Measurements from ENCODE around the gene CCDC88B.

CCDC88B gene

GRCh38 chr11:64351136-64351631, 11.2 kb downstream of the CCDC88B start:
- no peak overlapping the region for H3K9ac ChIP-seq (ENCODE audit: low read depth, low read length)
- H3K4me1 ChIP-seq (ENCODE audit: control insufficient read depth, insufficient read depth, low read length) = peaks cover 4% of the 10 kb centered on the region

GRCh38 chr11:64352099-64352994, 12.3 kb downstream of the CCDC88B start:
- peaks cover 9% of the 10 kb centered on the region for H3K4me1 ChIP-seq (ENCODE audit: control insufficient read depth, insufficient read depth, low read length)
- H3K9me3 ChIP-seq (ENCODE audit: control insufficient read depth, insufficient read depth, low read length) = no peaks in the 10 kb centered on the region
- no peak overlapping the region for H3K27ac ChIP-seq (ENCODE audit: low read depth, low read length)
- H3K27me3 ChIP-seq (ENCODE audit: control insufficient read depth, insufficient read depth, low read length) = no peaks in the 10 kb centered on the region
- no peaks in the 10 kb centered on the region for H3K36me3 ChIP-seq (ENCODE audit: control insufficient read depth, insufficient read depth, low read length)
- no peak overlapping the region for H3K4me3 ChIP-seq (ENCODE audit: low read depth, low read length)
- H3K9ac ChIP-seq (ENCODE audit: low read depth, low read length) = no peak overlapping the region

More at GRCh38 chr11:64351136-64351631, 11.2 kb downstream of the CCDC88B start:
- Histone ChIP-seq H3K27ac (ENCODE audit: low read depth, low read length) (no peak overlapping the region), H3K27me3 (ENCODE audit: control insufficient read depth, insufficient read depth, low read length) (no peaks in the 10 kb centered on the region), H3K36me3 (ENCODE audit: control insufficient read depth, insufficient read depth, low read length) (no peaks in the 10 kb centered on the region), H3K4me3 (ENCODE audit: low read depth, low read length) (no peak overlapping the region), H3K9me3 (ENCODE audit: control insufficient read depth, insufficient read depth, low read length) (no peaks in the 10 kb centered on the region)

- Histone ChIP-seq H3K27ac (ENCODE audit: low read depth, low read length) (no peak overlapping the region), H3K4me1 (ENCODE audit: control insufficient read depth, insufficient read depth, low read length) (peaks cover 13% of the 10 kb centered on the region), H3K27me3 (ENCODE audit: control insufficient read depth, insufficient read depth, low read length) (no peaks in the 10 kb centered on the region), H3K9me3 (ENCODE audit: control insufficient read depth, insufficient read depth, low read length) (no peaks in the 10 kb centered on the region), H3K9ac (ENCODE audit: low read depth, low read length) (no peak overlapping the region), H3K36me3 (ENCODE audit: control insufficient read depth, insufficient read depth, low read length) (no peaks in the 10 kb centered on the region), H3K4me3 (ENCODE audit: low read depth, low read length) (no peak overlapping the region)
Observed at GRCh38 chr11:64352995-64353714, 13.2 kb downstream of the CCDC88B start.

GRCh38 chr11:64353715-64354506, 13.9 kb downstream of the CCDC88B start:
- peaks cover 18% of the 10 kb centered on the region for H3K4me1 ChIP-seq (ENCODE audit: control insufficient read depth, insufficient read depth, low read length)
- H3K27ac ChIP-seq (ENCODE audit: low read depth, low read length) = no peak overlapping the region
- no peak overlapping the region for H3K9ac ChIP-seq (ENCODE audit: low read depth, low read length)
- H3K4me3 ChIP-seq (ENCODE audit: low read depth, low read length) = no peak overlapping the region
- H3K27me3 ChIP-seq (ENCODE audit: control insufficient read depth, insufficient read depth, low read length) = no peaks in the 10 kb centered on the region
- no peaks in the 10 kb centered on the region for H3K9me3 ChIP-seq (ENCODE audit: control insufficient read depth, insufficient read depth, low read length)
- H3K36me3 ChIP-seq (ENCODE audit: control insufficient read depth, insufficient read depth, low read length) = no peaks in the 10 kb centered on the region

- Histone ChIP-seq H3K4me1 (ENCODE audit: control insufficient read depth, insufficient read depth, low read length) (peaks cover 21% of the 10 kb centered on the region), H3K4me3 (ENCODE audit: low read depth, low read length) (peak overlapping the region; percentile 30; the same call in 1 of the 2 replicates), H3K27ac (ENCODE audit: low read depth, low read length) (peak overlapping the region; percentile 63), H3K27me3 (ENCODE audit: control insufficient read depth, insufficient read depth, low read length) (no peaks in the 10 kb centered on the region), H3K36me3 (ENCODE audit: control insufficient read depth, insufficient read depth, low read length) (no peaks in the 10 kb centered on the region), H3K9me3 (ENCODE audit: control insufficient read depth, insufficient read depth, low read length) (no peaks in the 10 kb centered on the region), H3K9ac (ENCODE audit: low read depth, low read length) (peak overlapping the region; percentile 27; the same call in 1 of the 2 replicates)
Observed at GRCh38 chr11:64355078-64355940, 15.3 kb downstream of the CCDC88B start.

GRCh38 chr11:64356498-64357411, 16.8 kb downstream of the CCDC88B start:
- Histone ChIP-seq H3K9ac (ENCODE audit: low read depth, low read length) (no peak overlapping the region), H3K36me3 (ENCODE audit: control insufficient read depth, insufficient read depth, low read length) (peaks cover 12% of the 10 kb centered on the region), H3K9me3 (ENCODE audit: control insufficient read depth, insufficient read depth, low read length) (no peaks in the 10 kb centered on the region), H3K27ac (ENCODE audit: low read depth, low read length) (no peak overlapping the region), H3K4me3 (ENCODE audit: low read depth, low read length) (no peak overlapping the region), H3K4me1 (ENCODE audit: control insufficient read depth, insufficient read depth, low read length) (peaks cover 21% of the 10 kb centered on the region), H3K27me3 (ENCODE audit: control insufficient read depth, insufficient read depth, low read length) (no peaks in the 10 kb centered on the region)

GRCh38 chr11:64357446-64357845, 17.4 kb downstream of the CCDC88B start:
- Histone ChIP-seq H3K9me3 (ENCODE audit: control insufficient read depth, insufficient read depth, low read length) (no peaks in the 10 kb centered on the region), H3K4me3 (ENCODE audit: low read depth, low read length) (no peak overlapping the region), H3K27me3 (ENCODE audit: control insufficient read depth, insufficient read depth, low read length) (no peaks in the 10 kb centered on the region), H3K9ac (ENCODE audit: low read depth, low read length) (no peak overlapping the region), H3K36me3 (ENCODE audit: control insufficient read depth, insufficient read depth, low read length) (peaks cover 18% of the 10 kb centered on the region), H3K27ac (ENCODE audit: low read depth, low read length) (no peak overlapping the region), H3K4me1 (ENCODE audit: control insufficient read depth, insufficient read depth, low read length) (peaks cover 21% of the 10 kb centered on the region)

GRCh38 chr11:64357904-64358535, 18.0 kb downstream of the CCDC88B start:
- Histone ChIP-seq H3K27me3 (ENCODE audit: control insufficient read depth, insufficient read depth, low read length) (no peaks in the 10 kb centered on the region), H3K4me1 (ENCODE audit: control insufficient read depth, insufficient read depth, low read length) (peaks cover 21% of the 10 kb centered on the region), H3K36me3 (ENCODE audit: control insufficient read depth, insufficient read depth, low read length) (peaks cover 22% of the 10 kb centered on the region), H3K9me3 (ENCODE audit: control insufficient read depth, insufficient read depth, low read length) (no peaks in the 10 kb centered on the region), H3K27ac (ENCODE audit: low read depth, low read length) (no peak overlapping the region), H3K4me3 (ENCODE audit: low read depth, low read length) (no peak overlapping the region), H3K9ac (ENCODE audit: low read depth, low read length) (no peak overlapping the region)

GRCh38 chr11:64358536-64358906, 18.5 kb downstream of the CCDC88B start:
- Histone ChIP-seq H3K9me3 (ENCODE audit: control insufficient read depth, insufficient read depth, low read length) (no peaks in the 10 kb centered on the region), H3K27me3 (ENCODE audit: control insufficient read depth, insufficient read depth, low read length) (no peaks in the 10 kb centered on the region), H3K9ac (ENCODE audit: low read depth, low read length) (no peak overlapping the region), H3K27ac (ENCODE audit: low read depth, low read length) (peak overlapping the region; percentile 57), H3K4me3 (ENCODE audit: low read depth, low read length) (peak overlapping the region; percentile 81), H3K4me1 (ENCODE audit: control insufficient read depth, insufficient read depth, low read length) (peaks cover 21% of the 10 kb centered on the region), H3K36me3 (ENCODE audit: control insufficient read depth, insufficient read depth, low read length) (peaks cover 27% of the 10 kb centered on the region)

All from HUES48 (cell line).